ENCODE data around the gene HS3ST4. TPM values are rescaled to one million over a fixed set of nuclear protein-coding genes. Genes with fewer than 3 reads are reported as not detected.

Gene HS3ST4
- total RNA-seq, 1 experiment from 2014 or later, result not detected

DNA sequence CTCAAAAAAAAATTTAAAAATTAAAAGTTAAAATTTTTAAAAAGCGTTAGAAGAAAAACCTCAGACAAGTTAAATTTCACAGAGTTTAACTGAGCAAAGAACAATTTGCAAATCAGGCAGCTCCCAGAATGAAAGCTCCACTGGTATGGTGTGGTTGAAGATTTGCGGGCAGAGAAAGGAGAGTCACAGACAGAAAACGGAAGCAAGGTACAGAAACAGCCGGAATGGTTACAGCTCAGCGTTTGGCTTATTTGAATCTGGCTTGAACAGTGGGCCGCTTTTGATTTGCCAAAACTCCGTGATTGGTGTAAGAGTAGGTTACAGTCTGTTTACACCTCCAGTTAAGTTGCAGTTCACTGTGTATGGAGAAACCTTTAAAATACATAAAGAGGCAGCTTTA, 297.1 kb downstream of the HS3ST4 start (continued):
- TF ChIP-seq SP1 (IDR thresholded peaks at IDR 0.05; ENCODE audit: low read depth) (no peak), FOSL1 (IDR thresholded peaks at IDR 0.05; ENCODE audit: low read depth) (no peak), SRF (IDR thresholded peaks at IDR 0.05; ENCODE audit: low read depth) (no peak)
- TF ChIP-seq, protein P1, sequence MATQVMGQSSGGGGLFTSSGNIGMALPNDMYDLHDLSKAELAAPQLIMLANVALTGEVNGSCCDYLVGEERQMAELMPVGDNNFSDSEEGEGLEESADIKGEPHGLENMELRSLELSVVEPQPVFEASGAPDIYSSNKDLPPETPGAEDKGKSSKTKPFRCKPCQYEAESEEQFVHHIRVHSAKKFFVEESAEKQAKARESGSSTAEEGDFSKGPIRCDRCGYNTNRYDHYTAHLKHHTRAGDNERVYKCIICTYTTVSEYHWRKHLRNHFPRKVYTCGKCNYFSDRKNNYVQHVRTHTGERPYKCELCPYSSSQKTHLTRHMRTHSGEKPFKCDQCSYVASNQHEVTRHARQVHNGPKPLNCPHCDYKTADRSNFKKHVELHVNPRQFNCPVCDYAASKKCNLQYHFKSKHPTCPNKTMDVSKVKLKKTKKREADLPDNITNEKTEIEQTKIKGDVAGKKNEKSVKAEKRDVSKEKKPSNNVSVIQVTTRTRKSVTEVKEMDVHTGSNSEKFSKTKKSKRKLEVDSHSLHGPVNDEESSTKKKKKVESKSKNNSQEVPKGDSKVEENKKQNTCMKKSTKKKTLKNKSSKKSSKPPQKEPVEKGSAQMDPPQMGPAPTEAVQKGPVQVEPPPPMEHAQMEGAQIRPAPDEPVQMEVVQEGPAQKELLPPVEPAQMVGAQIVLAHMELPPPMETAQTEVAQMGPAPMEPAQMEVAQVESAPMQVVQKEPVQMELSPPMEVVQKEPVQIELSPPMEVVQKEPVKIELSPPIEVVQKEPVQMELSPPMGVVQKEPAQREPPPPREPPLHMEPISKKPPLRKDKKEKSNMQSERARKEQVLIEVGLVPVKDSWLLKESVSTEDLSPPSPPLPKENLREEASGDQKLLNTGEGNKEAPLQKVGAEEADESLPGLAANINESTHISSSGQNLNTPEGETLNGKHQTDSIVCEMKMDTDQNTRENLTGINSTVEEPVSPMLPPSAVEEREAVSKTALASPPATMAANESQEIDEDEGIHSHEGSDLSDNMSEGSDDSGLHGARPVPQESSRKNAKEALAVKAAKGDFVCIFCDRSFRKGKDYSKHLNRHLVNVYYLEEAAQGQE (IDR thresholded peaks at IDR 0.05; ENCODE audit: low read depth), result no peak
- TF ChIP-seq, protein P2, sequence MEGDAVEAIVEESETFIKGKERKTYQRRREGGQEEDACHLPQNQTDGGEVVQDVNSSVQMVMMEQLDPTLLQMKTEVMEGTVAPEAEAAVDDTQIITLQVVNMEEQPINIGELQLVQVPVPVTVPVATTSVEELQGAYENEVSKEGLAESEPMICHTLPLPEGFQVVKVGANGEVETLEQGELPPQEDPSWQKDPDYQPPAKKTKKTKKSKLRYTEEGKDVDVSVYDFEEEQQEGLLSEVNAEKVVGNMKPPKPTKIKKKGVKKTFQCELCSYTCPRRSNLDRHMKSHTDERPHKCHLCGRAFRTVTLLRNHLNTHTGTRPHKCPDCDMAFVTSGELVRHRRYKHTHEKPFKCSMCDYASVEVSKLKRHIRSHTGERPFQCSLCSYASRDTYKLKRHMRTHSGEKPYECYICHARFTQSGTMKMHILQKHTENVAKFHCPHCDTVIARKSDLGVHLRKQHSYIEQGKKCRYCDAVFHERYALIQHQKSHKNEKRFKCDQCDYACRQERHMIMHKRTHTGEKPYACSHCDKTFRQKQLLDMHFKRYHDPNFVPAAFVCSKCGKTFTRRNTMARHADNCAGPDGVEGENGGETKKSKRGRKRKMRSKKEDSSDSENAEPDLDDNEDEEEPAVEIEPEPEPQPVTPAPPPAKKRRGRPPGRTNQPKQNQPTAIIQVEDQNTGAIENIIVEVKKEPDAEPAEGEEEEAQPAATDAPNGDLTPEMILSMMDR (IDR thresholded peaks at IDR 0.05 in 2 of 3, conservative IDR thresholded peaks at IDR 0.05 in 1 of 3; ENCODE audit: borderline replicate concordance in 1 of 3, insufficient read depth in 1 of 3, low read depth in 2 of 3, low read length in 2 of 3), result no peak

DNA sequence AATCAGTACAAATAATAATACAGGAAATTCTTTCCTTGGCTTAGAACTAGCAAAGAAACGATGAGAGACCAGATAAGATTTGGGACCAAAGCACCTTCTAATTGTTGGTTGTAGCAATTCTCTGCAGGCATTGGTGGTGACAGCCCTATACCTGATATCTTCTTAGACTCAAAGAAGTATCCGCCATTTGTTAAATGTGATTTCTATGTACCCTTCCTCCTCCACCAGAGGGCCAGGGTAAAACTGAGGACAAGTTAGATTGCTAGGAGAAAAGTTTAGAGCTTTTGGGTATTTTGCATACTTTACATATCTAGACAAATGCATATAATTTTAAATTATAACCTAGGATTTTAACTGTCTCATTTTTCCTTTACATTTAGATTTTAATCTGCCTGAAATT, 304.3 kb downstream of the HS3ST4 start:
- TF ChIP-seq CEBPB (IDR thresholded peaks at IDR 0.05; ENCODE audit: low read depth), result no peak
- no peak for TF ChIP-seq POLR2AphosphoS5 (IDR thresholded peaks at IDR 0.05; ENCODE audit: low read depth, low read length)
- TF ChIP-seq, protein P3, sequence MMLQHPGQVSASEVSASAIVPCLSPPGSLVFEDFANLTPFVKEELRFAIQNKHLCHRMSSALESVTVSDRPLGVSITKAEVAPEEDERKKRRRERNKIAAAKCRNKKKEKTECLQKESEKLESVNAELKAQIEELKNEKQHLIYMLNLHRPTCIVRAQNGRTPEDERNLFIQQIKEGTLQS (IDR thresholded peaks at IDR 0.05), result no peak
- TF ChIP-seq POLR2A (IDR thresholded peaks at IDR 0.05; ENCODE audit: borderline replicate concordance, extremely low read depth, insufficient read depth, insufficient read length), result no peak
- TF ChIP-seq ZFX (IDR thresholded peaks at IDR 0.05), result no peak
- no peak for TF ChIP-seq EGR1 (IDR thresholded peaks at IDR 0.05; ENCODE audit: low read depth)
- TF ChIP-seq, protein P1 (IDR thresholded peaks at IDR 0.05; ENCODE audit: low read depth), result no peak
- H3K27me3 ChIP-seq (ENCODE audit: insufficient read depth, low read length), result no peaks in the 10 kb centered on the region
- ChIA-PET CTCF (no interaction called here), RAD21 (ENCODE audit: low non-redundant PET in 1 of 2, low total read pairs in 2 of 2, uncharacterized antibody in 2 of 2, unreplicated experiment in 2 of 2) (no interaction called here), POLR2A (no interaction called here)
- H3K9ac ChIP-seq (ENCODE audit: low read length), result no peak overlapping the region
- H3K27ac ChIP-seq (ENCODE audit: low read depth, low read length), result no peak overlapping the region
- H3K9me2 ChIP-seq (ENCODE audit: insufficient read depth), result no peaks in the 10 kb centered on the region
- no TSS peak for BruUV-seq (replicated peaks)
- H3K9me3 ChIP-seq (ENCODE audit: control insufficient read depth in 1 of 2, insufficient read depth in 1 of 2, low read depth in 1 of 2, low read length in 2 of 2), result peaks cover 0 to 19% of the 10 kb centered on the region in 2 experiments; a peak in 2 of 4 replicates
- no peak overlapping the region for H3K4me2 ChIP-seq (ENCODE audit: low read length)
- ATAC-seq (no peak), DNase-seq (ENCODE audit: low read depth, low spot score) (no peak)
- H3K79me2 ChIP-seq (ENCODE audit: insufficient read depth, low read length), result no peaks in the 10 kb centered on the region
- no peak overlapping the region for H2AFZ ChIP-seq (ENCODE audit: low read depth, low read length, poor library complexity, severe bottlenecking)
- intact Hi-C loops (cut with micrococcal nuclease), result no loop called here
- no peak overlapping the region for H3K4me3 ChIP-seq (replicated peaks in 1 of 2; ENCODE audit: low read depth in 1 of 2, low read length in 2 of 2)
- H4K20me1 ChIP-seq (ENCODE audit: insufficient read depth), result no peaks in the 10 kb centered on the region
- no peaks in the 10 kb centered on the region for H3K36me3 ChIP-seq (ENCODE audit: control insufficient read depth in 1 of 2, insufficient read depth in 2 of 2, low read length in 2 of 2)
- no peaks in the 10 kb centered on the region for H3K4me1 ChIP-seq (ENCODE audit: control insufficient read depth in 1 of 2, insufficient read depth in 2 of 2, low read length in 2 of 2)

All from HCT116 (cell line).